Tongue (tissue), 2 donors: Measurements from ENCODE around the gene PFN1. TPM values are rescaled to one million over a fixed set of nuclear protein-coding genes. Genes with fewer than 3 reads are reported as not detected.
A peak's percentile ranks its signal among the peaks of the same experiment; 100 is the strongest.
"Not testable (repeated sequence)": the region's sequence is repeated elsewhere in the genome, so short reads cannot be mapped to it uniquely, and the experiment has no call there.

Source experiments
- DNase-seq: peaks from one replicate; pipeline ENCODE4 v3.0.0-alpha.2; 2015
- total RNA-seq: library from RNA; depleted of rRNA; stranded (reverse); fragments of >200 nt; gene quantifications from one replicate; pipeline ENCODE4 v1.2.3, GENCODE V29; 2014

Gene PFN1
- total RNA-seq, 1 donor from 2014 or later, result 168 TPM

DNA sequence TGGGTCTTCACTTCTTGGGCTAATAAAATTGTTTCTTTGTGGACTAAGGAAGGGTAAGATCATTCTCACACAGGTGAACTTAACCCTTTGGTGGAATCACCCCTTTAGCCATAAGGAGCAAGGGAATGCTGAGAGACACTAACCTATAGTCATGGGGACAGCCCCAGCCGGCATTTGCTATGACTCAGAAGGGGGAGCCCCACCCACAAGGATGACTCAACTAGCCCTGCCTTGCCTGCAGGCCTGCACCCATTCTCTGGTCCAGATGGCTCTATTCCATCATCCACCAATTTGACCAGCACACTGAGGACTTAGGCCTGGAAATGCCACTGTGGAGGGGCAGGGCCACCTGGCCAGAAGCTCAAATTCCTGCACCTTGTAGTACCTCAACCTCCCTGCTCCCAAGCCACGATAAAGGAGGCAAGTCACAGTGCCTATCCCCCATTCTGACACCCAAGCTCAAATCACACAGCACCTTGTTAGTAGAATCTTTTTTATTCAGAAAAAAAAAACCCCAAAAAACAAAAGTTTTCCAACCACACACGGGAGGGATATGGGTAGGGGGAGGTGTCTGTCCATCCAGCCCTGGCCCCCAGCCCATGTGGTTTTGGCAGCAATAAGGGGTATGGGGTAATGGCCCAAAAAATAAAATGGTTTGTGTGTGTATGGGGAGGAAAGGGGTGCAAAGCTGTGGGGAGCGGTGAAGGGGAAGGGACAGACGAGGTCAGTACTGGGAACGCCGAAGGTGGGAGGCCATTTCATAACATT, 3.0 kb downstream of the PFN1 start:
- peak; percentile 53 for DNase-seq

DNA sequence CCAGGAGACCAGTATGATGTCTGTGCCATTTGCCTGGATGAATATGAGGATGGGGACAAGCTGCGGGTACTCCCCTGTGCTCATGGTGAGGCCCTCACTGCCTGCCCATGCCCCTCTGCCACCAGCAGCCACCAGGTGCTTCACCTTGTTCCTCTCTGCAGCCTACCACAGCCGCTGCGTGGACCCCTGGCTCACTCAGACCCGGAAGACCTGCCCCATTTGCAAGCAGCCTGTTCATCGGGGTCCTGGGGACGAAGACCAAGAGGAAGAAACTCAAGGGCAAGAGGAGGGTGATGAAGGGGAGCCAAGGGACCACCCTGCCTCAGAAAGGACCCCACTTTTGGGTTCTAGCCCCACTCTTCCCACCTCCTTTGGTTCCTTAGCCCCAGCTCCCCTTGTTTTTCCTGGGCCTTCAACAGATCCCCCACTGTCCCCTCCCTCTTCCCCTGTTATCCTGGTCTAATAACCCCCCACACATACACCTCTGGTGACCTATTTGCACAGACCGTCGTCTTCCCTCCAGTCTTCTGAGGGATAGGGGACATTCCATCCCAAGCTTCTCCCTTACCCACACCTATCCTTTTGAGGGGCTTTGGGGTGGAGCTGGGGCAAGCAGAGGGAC, 3.7 kb downstream of the PFN1 start:
- no peak for DNase-seq

DNA sequence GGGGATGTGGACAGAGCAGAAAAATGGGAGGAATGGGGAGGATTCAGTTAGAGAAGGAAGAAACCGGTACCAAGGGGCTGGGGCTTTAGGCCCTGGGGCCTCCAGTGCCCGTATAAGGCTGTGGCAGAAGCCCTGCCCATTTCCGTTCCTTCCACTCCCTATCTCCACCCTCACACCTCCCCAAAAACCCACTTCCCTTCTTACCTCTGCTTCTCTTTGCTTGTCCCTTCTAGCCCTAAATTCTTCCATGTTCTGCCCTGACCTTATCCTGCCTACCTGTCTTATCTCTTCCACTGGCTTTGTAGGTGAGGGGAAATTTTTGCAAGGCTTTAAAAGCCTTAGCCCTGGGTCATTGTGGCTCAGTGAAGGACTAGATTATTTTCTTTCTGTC, 4.2 kb downstream of the PFN1 start:
- DNase-seq, result no peak

DNA sequence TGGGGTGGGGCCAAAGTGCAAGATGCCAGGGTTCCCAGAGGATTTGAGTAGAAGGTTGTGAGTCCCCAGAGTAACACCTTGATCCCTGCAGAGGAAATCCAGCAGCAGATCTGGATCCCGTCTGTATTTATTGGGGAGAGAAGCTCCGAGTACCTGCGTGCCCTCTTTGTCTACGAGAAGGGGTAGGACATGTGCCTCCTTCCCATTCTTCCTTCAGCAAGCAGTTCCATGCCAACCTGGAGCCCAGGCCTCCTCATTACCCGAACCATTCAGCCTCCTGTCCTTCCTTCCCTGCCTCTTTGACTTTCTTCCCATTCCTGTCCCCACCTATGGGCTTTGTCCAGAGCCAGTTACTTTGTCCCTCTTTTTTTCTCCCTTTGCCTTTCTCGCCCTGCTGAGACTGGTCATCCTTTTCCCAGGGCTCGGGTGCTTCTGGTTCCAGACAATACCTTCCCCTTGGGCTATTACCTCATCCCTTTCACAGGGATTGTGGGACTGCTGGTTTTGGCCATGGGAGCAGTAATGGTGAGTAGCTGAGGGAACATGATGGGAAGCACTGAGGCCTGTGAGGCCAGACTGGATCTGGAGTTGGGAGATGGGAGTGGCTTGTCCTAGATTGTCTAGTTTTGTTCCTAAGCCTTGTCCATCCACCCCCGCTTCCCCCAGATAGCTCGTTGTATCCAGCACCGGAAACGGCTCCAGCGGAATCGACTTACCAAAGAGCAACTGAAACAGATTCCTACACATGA, 5.4 kb downstream of the PFN1 start:
- no peak for DNase-seq

DNA sequence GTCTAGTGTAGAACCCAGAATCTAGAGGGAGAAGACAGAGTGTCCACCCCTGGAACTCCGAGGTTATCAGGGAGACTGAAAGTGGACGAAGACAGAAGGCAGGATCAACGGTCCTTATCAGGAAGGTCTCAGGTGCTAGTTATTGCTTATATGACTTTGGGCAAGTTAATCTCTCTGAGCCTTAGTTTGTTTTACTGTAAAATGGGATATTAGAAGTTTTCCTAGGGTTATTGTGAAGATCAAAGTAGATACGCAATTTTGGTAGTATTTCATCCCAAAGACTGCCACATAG, 7.1 kb downstream of the PFN1 start:
- no peak for DNase-seq

DNA sequence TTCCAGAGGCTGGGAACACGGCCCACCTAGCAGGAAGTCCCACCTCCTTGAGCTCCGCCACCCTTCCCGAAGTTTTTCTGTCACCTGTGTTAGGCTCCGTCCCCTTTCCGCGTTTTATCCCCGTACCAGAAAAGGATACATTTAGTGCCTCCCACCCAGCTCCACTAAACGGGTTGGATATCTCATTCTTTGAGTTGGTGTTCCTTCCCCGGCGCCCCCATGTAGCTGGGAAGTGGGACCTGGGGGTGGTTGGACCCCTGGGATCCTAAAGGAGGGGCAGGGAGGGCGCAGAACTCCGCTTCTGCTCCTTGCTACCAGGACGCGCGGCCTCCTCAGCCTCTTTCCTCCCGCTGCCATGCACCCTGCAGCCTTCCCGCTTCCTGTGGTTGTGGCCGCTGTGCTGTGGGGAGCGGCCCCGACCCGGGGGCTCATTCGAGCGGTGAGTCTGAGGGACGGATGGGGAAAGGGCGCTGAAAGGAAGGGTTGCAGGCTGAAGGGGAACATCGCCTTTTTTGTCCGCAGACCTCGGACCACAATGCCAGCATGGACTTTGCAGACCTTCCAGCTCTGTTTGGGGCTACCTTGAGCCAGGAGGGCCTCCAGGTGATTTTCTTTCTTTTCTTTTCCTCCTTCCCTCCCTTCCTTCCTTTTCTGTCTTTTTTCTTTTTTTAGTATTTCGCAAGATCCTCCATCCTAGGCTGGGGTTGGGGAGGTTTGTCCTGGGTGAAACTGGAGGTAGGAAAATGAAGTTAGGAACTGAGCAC, 7.6 kb downstream of the PFN1 start:
- DNase-seq, result no peak

DNA sequence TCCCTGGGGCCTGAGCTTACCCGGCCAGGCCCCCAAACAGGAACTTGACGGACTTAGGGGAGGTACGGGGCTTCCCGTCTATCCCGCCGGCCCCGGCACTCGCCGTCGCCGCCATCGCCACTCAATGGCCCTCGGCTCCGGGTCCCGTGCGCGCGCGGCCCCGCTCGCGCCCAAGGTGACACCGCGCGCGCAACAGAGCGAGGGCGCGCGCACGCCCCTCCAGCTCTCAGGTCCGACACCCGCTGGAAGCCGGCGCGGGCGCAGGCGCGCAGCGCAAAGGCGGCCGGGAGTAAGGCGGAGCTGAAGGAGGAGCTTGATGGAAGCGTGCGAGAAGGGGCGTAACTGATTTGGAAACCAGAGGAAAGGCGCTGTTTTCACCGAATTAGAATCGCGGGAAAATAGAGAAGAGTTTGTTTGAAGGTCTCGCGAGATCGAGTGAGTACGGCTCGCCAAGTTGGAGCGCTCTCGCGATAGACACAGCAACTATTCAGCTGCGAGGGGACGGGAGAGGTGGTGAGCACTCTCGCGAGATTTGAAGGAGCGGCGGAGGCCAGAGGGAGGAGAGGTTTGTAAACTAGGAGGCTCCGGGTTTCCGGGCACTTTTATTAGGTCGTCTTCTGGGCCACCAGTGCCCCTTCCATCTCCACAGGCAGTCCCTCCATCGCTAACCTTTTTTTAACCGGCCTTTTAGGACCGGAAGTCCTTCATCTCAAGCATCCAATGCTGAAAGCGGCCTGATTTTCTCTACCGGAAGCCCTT, 8.4 kb downstream of the PFN1 start, which contains the start of the genes RNF167 and SLC25A11:
RNF167 (plus strand) TSS at position 473 of the 759 bp plus-strand sequence. CDS start 642 bp downstream, outside the sequence.
SLC25A11 (minus strand) TSS at position 251 of the 759 bp plus-strand sequence; CDS start at position 115, 136 bp downstream.
- peak; percentile 100 for DNase-seq

DNA sequence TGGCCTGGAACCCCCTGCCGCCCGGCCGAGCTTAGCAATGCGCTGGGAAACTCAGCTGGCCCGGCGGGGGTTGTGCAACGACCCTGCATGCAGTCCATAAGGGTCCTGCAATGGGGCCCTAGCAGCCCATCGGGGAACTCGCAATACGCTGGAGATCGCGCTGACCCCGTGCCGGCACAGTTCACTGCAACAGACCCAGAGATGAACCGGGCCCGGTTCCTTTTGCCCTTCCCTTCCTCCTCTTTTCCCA, 8.9 kb downstream of the PFN1 start:
- no peak for DNase-seq

DNA sequence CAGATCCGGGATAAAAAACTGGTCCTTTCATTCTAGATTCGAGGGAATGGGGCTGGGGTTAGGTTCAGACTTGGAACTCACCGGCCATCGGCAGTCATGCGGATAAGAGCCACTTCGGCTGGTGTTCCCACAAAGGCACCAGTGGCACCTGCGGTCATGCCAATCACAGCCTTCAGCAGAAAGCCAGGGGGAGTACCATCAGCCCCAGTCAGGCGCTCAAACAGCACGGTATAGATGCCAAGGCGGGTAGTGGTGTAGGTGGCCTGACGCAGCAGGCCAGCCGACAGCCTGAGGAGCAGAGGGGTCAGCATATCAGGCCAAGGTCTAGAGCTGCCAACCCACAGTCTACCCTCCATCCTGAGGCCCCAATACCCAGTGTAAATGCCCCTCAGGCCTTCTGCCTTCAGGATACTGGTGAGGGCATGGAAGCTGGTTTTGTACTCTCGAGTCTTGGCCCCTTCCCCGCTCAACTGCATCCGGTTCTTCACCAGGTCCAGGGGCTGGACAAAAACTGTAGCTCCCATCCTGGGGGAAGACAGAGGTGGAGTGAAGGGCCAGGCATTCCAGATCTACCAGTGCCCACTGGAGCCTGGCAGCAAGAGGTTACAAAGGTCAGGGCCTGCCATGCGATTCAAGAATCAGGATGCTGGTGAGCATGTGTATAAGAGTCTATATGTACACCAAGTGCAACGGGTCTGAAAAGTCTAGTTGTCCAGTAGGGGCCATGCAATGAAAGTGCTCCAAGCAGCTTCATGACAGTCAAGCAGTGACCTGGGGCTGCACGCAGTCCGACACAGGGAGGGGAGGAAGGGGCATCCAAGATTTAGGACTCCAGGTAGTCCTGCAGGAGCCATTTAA, 9.4 kb downstream of the PFN1 start:
- no peak for DNase-seq

DNA sequence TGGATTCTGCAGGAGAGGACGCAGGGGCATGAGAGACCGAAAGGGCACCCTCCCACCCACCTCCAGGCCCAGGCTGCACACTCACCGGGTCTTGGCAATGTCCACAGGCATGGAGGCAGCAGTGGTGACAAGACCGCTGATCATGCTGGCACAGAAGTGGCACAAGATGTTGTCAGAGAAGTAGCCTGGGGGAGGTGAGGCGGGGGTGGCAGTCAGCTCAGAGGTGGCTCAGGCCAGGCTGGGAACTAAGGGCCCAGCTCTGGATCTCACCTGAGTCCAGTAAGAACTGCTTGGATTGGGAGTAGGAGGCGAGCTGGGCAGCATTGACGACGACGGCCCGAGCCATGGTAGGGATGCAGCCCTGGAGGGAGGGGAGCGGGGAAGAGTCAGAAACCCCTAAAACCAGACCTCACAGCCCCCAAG, 10.2 kb downstream of the PFN1 start:
- no peak for DNase-seq

DNA sequence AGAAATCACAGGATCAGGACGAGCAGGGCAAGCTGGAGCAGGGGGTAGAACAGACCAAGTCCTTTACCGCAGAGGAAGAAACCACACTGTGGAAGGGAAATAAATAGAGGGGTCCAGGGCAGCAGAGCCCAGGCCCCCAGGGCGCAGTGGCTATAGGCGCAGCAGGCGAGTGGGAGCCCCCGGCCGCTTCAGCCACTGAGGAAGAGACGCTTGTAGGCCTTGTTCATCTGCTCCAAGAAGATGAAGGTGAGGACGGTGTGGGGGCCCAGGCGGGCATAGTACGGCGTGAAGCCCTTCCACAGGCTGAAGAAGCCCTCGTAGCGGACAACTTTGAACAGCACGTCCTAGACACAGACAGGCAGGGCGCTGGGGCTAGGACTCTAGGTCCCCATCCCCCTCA, 10.8 kb downstream of the PFN1 start:
- DNase-seq, result no peak

DNA sequence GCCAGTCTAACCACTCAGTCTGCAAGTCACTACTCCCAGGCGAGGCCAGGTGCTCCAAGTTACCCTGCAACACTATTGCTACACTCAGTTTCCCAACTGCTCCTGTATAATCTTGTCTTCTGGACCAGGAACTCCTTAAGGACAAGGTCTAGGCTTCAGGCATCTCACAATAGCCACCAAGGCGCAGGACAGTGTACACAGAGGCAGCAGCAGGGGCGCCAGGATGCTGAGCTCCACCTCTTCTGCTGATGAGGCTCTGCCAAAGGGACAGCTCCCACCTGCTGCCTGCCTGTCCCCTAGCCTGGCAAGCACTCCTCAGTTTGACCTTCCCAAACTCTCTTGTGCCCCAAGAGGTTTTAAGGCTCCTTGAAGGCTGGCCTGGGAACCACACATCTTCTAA, 11.9 kb downstream of the PFN1 start:
- no peak for DNase-seq

DNA sequence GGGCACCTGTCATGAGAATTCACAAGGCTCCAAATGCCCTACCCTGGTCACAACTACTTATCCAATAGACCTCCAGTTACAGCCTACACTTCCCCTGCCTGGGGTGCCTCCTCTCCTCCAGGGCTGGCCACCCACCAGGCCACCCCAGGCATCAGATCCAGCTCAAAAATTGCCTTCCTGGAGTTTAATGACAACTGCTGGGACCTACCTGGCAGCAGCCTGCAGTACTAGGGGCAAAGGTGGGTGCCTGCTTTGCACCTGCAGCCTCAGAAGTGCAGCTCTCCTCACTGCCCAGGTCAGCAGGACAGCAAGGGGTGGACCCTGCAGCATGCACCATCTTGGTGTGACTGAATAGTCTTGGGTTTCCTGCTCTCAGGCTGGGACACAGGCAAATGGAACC, 12.7 kb downstream of the PFN1 start:
- no peak for DNase-seq

DNA sequence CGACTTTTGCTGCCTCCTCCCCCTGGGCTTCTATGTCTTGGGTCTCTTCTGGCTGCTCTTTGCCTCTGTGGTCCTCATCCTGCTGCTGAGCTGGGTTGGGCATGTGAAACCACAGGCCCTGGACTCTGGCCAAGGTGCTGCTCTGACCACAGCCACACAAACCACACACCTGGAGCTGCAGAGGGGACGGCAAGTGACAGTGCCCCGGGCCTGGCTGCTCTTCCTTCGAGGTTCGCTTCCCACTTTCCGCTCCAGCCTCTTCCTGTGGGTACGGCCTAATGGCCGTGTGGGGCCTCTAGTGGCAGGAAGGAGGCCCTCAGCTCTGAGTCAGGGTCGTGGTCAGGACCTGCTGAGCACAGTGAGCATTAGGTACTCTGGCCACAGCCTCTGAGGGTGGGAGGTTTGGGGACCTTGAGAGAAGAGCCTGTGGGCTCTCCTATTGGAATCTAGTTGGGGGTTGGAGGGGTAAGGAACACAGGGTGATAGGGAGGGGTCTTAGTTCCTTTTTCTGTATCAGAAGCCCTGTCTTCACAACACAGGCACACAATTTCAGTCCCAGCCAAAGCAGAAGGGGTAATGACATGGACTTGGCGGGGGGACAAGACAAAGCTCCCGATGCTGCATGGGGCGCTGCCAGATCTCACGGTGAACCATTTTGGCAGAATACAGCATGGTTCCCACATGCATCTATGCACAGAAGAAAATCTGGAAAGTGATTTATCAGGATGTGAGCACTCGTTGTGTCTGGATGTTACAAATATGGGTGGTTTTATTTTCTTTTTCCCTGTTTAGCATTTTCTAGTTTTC, 14.0 kb downstream of the PFN1 start:
- no peak for DNase-seq

DNA sequence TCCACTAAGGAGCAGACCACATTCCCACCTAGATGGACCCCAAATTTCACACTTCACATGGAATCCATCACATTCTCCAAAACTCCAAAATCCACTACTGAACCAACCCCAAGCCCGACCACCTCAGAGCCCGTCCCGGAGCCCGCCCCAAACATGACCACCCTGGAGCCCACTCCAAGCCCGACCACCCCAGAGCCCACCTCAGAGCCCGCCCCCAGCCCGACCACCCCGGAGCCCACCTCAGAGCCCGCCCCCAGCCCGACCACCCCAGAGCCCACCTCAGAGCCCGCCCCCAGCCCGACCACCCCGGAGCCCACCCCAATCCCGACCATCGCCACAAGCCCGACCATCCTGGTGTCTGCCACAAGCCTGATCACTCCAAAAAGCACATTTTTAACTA, 14.7 kb downstream of the PFN1 start:
- DNase-seq, result no peak

DNA sequence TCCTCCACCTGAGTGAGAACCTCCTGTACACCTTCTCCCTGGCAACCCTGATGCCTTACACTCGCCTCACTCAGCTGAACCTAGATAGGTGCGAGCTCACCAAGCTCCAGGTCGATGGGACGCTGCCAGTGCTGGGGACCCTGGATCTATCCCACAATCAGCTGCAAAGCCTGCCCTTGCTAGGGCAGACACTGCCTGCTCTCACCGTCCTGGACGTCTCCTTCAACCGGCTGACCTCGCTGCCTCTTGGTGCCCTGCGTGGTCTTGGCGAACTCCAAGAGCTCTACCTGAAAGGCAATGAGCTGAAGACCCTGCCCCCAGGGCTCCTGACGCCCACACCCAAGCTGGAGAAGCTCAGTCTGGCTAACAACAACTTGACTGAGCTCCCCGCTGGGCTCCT, 15.6 kb downstream of the PFN1 start:
- DNase-seq, result no peak

DNA sequence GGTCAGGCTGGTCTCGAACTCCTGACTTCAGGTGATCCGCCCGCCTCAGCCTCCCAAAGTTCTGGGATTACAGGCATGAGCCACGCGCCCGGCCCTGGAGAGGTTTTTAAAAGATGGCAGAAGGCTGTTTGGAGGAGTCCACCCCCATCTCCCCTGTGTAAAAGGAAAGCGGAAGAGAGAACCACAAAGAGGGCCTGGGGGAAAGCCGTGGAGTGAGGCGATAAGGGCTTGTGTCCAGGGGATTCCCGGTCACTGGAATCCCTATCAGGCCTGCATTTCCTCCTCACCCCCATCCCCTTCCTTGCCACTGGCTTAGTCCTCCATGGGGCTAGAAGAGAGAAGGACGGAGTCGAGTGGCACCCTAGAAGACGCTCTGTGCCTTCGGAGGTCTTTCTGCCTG, 16.4 kb downstream of the PFN1 start, which contains the start of gene GP1BA:
GP1BA (plus strand) TSS at position 315 of the 400 bp plus-strand sequence. CDS start 328 bp downstream, outside the sequence.
- DNase-seq, result no peak

DNA sequence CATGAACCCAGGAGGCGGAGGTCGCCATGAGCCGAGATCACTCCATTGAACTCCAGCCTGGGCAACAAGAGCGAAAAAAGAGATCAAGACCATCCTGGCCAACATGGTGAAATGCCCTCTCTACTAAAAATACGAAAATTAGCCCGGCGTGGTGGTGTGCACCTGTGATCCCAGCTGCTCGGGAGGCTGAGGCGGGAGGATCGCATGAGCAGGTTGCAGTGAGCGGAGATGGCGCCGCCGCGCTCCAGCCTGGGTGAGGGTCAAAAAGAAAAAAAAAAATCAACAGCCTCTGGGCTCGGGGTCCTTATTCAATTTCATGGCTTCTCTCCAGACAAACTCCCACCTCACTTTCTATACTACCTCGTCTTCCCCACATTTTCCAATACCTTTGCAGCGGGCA, 19.4 kb downstream of the PFN1 start:
- no peak for DNase-seq

DNA sequence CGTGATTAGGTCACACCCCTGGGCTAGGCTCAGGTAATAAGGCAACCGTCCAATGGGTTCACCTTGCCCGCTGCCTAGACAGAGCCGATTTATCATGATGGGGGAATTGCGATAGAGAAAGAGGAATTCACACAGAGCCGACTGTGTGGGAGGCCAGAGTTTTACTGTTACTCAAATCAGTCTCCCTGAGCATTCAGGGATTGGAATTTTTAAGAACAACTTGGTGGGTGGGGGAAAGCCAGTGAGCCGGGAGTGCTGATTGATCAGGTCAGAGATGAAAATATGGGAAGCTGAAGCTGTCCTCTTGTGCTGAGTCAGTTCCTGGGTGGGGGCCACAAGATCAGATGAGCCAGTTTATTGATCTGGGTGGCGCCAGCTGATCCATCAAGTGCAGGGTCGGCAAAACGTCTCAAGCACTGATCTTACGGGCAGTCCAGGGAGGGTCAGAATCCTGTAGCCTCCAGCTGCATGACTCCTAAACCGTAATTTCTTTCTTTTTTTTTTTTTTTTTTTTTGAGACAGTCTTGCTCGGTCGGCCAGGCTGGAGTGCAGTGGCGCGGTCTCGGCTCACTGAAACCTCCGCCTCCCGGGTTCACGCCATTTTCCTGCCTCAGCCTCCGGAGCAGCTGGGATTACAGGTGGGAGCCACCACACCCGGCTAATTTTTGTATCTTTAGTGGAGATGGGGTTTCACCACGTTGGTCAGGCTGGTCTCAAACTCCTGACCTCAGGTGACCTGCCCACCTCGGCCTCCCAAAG, 21.6 kb downstream of the PFN1 start:
- not testable (repeated sequence) for DNase-seq
